ENCODE measurements around the gene C7orf57. TPM values are rescaled to one million over a fixed set of nuclear protein-coding genes. Genes with fewer than 3 reads are reported as not detected.

The C7orf57 gene
- total RNA-seq, 2 donors from 2014 or later = 0.34 TPM; not detected in 1

GRCh38 chr7:48058990-48059389, 23.6 kb downstream of the C7orf57 start:
- Histone ChIP-seq H3K27me3 (replicated peaks; ENCODE audit: insufficient read depth) (no peaks in the 10 kb centered on the region), H3K27ac (no peak overlapping the region), H3K4me1 (replicated peaks) (no peaks in the 10 kb centered on the region), H3K9me3 (no peaks in the 10 kb centered on the region), H3K36me3 (no peaks in the 10 kb centered on the region), H3K4me3 (no peak overlapping the region)
- TF ChIP-seq POLR2AphosphoS5 (IDR thresholded peaks at IDR 0.05) = no peak
- no peak for TF ChIP-seq CTCF (IDR thresholded peaks at IDR 0.05)
- no peak for TF ChIP-seq POLR2A (IDR thresholded peaks at IDR 0.05)
- WGBS = 69% methylated on average over 2 of the region's 2 CpGs
- no peak for DNase-seq (ENCODE audit: low spot score)
- intact Hi-C loops (cut with DNase I) = no loop called here

- H3K4me1 ChIP-seq (replicated peaks) = no peaks in the 10 kb centered on the region
- H3K36me3 ChIP-seq = no peaks in the 10 kb centered on the region
- intact Hi-C loops (cut with DNase I) = no loop called here
- no peak for DNase-seq (ENCODE audit: low spot score)
- no peaks in the 10 kb centered on the region for H3K27me3 ChIP-seq (replicated peaks; ENCODE audit: insufficient read depth)
- H3K27ac ChIP-seq = no peak overlapping the region
- no peaks in the 10 kb centered on the region for H3K9me3 ChIP-seq
- no peak overlapping the region for H3K4me3 ChIP-seq
- no peak for TF ChIP-seq CTCF (IDR thresholded peaks at IDR 0.05)
- no peak for TF ChIP-seq POLR2AphosphoS5 (IDR thresholded peaks at IDR 0.05)
- WGBS = 83% methylated on average over 5 of the region's 5 CpGs
Measured at GRCh38 chr7:48059706-48060105, 24.4 kb downstream of the C7orf57 start.

GRCh38 chr7:48063985-48064384, 28.6 kb downstream of the C7orf57 start:
- TF ChIP-seq POLR2AphosphoS5 (IDR thresholded peaks at IDR 0.05) (no peak), POLR2A (IDR thresholded peaks at IDR 0.05) (no peak), CTCF (IDR thresholded peaks at IDR 0.05) (no peak)
- intact Hi-C loops (cut with DNase I) = no loop called here
- no peaks in the 10 kb centered on the region for H3K9me3 ChIP-seq

GRCh38 chr7:48067475-48067874, 32.1 kb downstream of the C7orf57 start:
- no peak for DNase-seq (ENCODE audit: low spot score)
- H3K4me1 ChIP-seq (replicated peaks) = no peaks in the 10 kb centered on the region
- intact Hi-C loops (cut with DNase I) = no loop called here
- H3K27me3 ChIP-seq (replicated peaks; ENCODE audit: insufficient read depth) = no peaks in the 10 kb centered on the region
- H3K9me3 ChIP-seq = no peaks in the 10 kb centered on the region
- 81% methylated on average over 2 of the region's 2 CpGs for WGBS
- no peak overlapping the region for H3K27ac ChIP-seq
- no peak for TF ChIP-seq POLR2AphosphoS5 (IDR thresholded peaks at IDR 0.05)
- no peak for TF ChIP-seq CTCF (IDR thresholded peaks at IDR 0.05)
- no peak for TF ChIP-seq POLR2A (IDR thresholded peaks at IDR 0.05)
- no peaks in the 10 kb centered on the region for H3K36me3 ChIP-seq
- H3K4me3 ChIP-seq = no peak overlapping the region

More at GRCh38 chr7:48063985-48064384, 28.6 kb downstream of the C7orf57 start:
- Histone ChIP-seq H3K36me3 (no peaks in the 10 kb centered on the region), H3K4me1 (replicated peaks) (no peaks in the 10 kb centered on the region), H3K27ac (no peak overlapping the region), H3K4me3 (no peak overlapping the region), H3K27me3 (replicated peaks; ENCODE audit: insufficient read depth) (no peaks in the 10 kb centered on the region)
- 79% methylated on average over 1 of the region's 1 CpG for WGBS
- no peak for DNase-seq (ENCODE audit: low spot score)

- H3K27ac ChIP-seq = no peak overlapping the region
- H3K9me3 ChIP-seq = no peaks in the 10 kb centered on the region
- H3K27me3 ChIP-seq (replicated peaks; ENCODE audit: insufficient read depth) = no peaks in the 10 kb centered on the region
- H3K4me3 ChIP-seq = no peak overlapping the region
- no peaks in the 10 kb centered on the region for H3K4me1 ChIP-seq (replicated peaks)
- intact Hi-C loops (cut with DNase I) = no loop called here
- no peak for DNase-seq (ENCODE audit: low spot score)
- TF ChIP-seq POLR2A (IDR thresholded peaks at IDR 0.05) (no peak), CTCF (IDR thresholded peaks at IDR 0.05) (no peak), POLR2AphosphoS5 (IDR thresholded peaks at IDR 0.05) (no peak)
- no peaks in the 10 kb centered on the region for H3K36me3 ChIP-seq
Measured at GRCh38 chr7:48074204-48074654, 38.9 kb downstream of the C7orf57 start.
